H1 (cell line): ENCODE results near the gene CTIF.

ENCODE experiments used
- ATF3 ChIP-seq: IDR thresholded peaks from 2 replicates; pipeline ENCODE4 v1.6.1; 2011; ENCODE audit warnings: low read depth, mild to moderate bottlenecking, low read length; ENCODE audit not compliant: insufficient read depth
- CBX8 ChIP-seq: fragments of 300-800, 300-1000 bp; sonication (generic); IDR thresholded peaks from 2 replicates; pipeline ENCODE4 v1.7.1; 2016; ENCODE audit warnings: low read depth, low read length, borderline replicate concordance
- CHD7 ChIP-seq: fragments of 300-600 bp; sonication (generic); IDR thresholded peaks from 2 replicates; pipeline ENCODE4 v1.7.1; 2012; ENCODE audit warnings: low read length, moderate library complexity, mild to moderate bottlenecking, inconsistent platforms; ENCODE audit not compliant: insufficient replicate concordance
- CTCF ChIP-seq, 3 experiments: IDR thresholded peaks; 1 replicate in 2 of 3; 2 replicates in 1 of 3; pipeline versions ENCODE4 v1.5.1 to v1.6.1; 2011; ENCODE audit warnings: low read length in 3 of 3, mild to moderate bottlenecking in 3 of 3, inconsistent platforms in 2 of 3, low read depth in 1 of 3, moderate library complexity in 1 of 3; ENCODE audit not compliant: insufficient read depth in 1 of 3; ENCODE audit errors: control extremely low read depth in 1 of 3
- EGR1 ChIP-seq: IDR thresholded peaks from 2 replicates; pipeline ENCODE4 v1.6.1; 2011; ENCODE audit warnings: low read depth, low read length, borderline replicate concordance
- EZH2 ChIP-seq: fragments of 200-600 bp; sonication (generic); IDR thresholded peaks from 2 replicates; pipeline ENCODE4 v1.7.1; 2012; ENCODE audit warnings: low read depth, mild to moderate bottlenecking, moderate library complexity, low read length, inconsistent platforms; ENCODE audit not compliant: severe bottlenecking
- HDAC2 ChIP-seq, 2 experiments: fragments of 300-600 bp in 1 of 2; sonication (generic) in 1 of 2; IDR thresholded peaks; 2 replicates each; pipeline ENCODE4 v1.6.1; 2011 to 2012; ENCODE audit warnings: low read depth in 2 of 2, low read length in 2 of 2, mild to moderate bottlenecking in 2 of 2, moderate library complexity in 2 of 2, borderline replicate concordance in 1 of 2, inconsistent platforms in 1 of 2
- HDAC6 ChIP-seq: IDR thresholded peaks from one replicate; pipeline ENCODE4 v1.7.1; 2012; ENCODE audit warnings: low read depth, mild to moderate bottlenecking, inconsistent platforms, low read length, moderate library complexity
- JUND ChIP-seq: IDR thresholded peaks from 2 replicates; pipeline ENCODE4 v1.6.1; 2011; ENCODE audit warnings: mild to moderate bottlenecking, improper control_type of control experiment, low read length
- MAX ChIP-seq: IDR thresholded peaks from 2 replicates; pipeline ENCODE4 v1.6.1; 2012; ENCODE audit warnings: inconsistent platforms
- PHF8 ChIP-seq: fragments of 200-600 bp; sonication (generic); conservative IDR thresholded peaks from 2 replicates; pipeline ENCODE4 v1.7.1; 2012; ENCODE audit warnings: low read depth, mild to moderate bottlenecking, inconsistent platforms, low read length, moderate library complexity
- POLR2A ChIP-seq, 2 experiments: IDR thresholded peaks; 1 replicate in 1 of 2; 2 replicates in 1 of 2; pipeline ENCODE4 v1.6.1; 2011; ENCODE audit warnings: low read depth in 2 of 2, low read length in 2 of 2, mild to moderate bottlenecking in 2 of 2; ENCODE audit errors: control extremely low read depth in 1 of 2
- SIX5 ChIP-seq: IDR thresholded peaks from 2 replicates; pipeline ENCODE4 v1.6.1; 2011; ENCODE audit warnings: mild to moderate bottlenecking, low read depth, low read length
- YY1 ChIP-seq: IDR thresholded peaks from 2 replicates; pipeline ENCODE4 v1.6.1; 2011; ENCODE audit warnings: low read depth, mild to moderate bottlenecking, low read length

GRCh38 chr18:48847807-48848486 lies 309.1 kb downstream of the CTIF start:
- TF ChIP-seq YY1, result no peak
- no peak for TF ChIP-seq CTCF (IDR thresholded peaks at IDR 0.05; ENCODE audit: control extremely low read depth in 1 of 3, insufficient read depth in 1 of 3, low read depth in 1 of 3, low read length in 3 of 3)
- TF ChIP-seq CBX8, result no peak
- TF ChIP-seq HDAC6, result no peak
- no peak for TF ChIP-seq POLR2A (IDR thresholded peaks at IDR 0.05; ENCODE audit: control extremely low read depth in 1 of 2, low read depth in 2 of 2, low read length in 2 of 2)
- TF ChIP-seq MAX, result no peak
- no peak for TF ChIP-seq SIX5
- TF ChIP-seq CHD7, result no peak
- no peak for TF ChIP-seq PHF8
- no peak for TF ChIP-seq HDAC2 (IDR thresholded peaks at IDR 0.05; ENCODE audit: borderline replicate concordance in 1 of 2, low read depth in 2 of 2, low read length in 2 of 2)
- no peak for TF ChIP-seq ATF3
- no peak for TF ChIP-seq JUND
- TF ChIP-seq EGR1, result no peak
- TF ChIP-seq EZH2, result no peak
